NCI-H524 (cell line): ENCODE measurements around the gene SURF1.
A peak's percentile ranks its signal among the peaks of the same experiment; 100 is the strongest.
"Not testable (repeated sequence)": the region's sequence is repeated elsewhere in the genome, so short reads cannot be mapped to it uniquely, and the experiment has no call there.

Source experiments
- DNase-seq, 2 experiments: peaks; one replicate each; lab custom pipeline; 2025; lab: John Stamatoyannopoulos, UW

Gene SURF1

DNA sequence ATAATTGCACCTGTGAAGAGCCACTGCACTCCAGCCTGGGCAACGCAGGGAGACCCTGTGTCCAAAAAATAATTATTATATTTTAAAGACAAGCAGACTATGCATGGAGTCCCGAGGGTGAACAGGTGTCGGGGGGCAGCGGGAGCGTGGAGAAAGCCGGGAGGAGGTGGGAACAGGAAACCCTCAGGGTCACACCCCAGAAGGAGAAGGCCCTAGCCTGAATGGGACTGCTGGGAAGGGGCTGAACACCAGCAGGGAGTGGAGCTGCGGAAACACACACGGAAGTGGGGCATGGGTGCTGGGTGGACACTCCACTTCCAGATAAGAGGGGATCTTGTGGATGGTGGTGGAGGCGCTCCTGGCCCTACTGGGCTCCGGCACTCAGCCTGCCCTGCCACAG lies 33.1 kb downstream of the SURF1 start:
- DNase-seq = no peak

DNA sequence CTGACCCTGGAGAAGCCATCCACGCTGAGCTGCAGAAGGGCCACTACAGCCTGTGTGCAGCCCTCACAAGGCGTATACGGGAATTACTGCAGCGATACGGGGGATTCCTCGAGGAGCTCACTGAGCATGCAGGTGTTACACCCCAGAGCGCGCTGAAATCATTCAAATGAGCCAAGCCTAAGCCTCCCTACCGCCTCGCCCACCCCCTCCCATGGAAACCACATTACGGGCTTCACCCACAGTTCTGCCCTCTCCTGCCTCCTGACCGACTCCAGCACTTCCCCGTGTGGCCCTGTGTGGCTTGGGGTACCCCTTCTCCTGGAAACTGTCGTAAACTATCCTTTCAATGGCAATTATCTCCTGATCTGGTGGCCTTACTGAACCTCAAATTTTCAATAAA lies 33.6 kb downstream of the SURF1 start:
- no peak for DNase-seq

DNA sequence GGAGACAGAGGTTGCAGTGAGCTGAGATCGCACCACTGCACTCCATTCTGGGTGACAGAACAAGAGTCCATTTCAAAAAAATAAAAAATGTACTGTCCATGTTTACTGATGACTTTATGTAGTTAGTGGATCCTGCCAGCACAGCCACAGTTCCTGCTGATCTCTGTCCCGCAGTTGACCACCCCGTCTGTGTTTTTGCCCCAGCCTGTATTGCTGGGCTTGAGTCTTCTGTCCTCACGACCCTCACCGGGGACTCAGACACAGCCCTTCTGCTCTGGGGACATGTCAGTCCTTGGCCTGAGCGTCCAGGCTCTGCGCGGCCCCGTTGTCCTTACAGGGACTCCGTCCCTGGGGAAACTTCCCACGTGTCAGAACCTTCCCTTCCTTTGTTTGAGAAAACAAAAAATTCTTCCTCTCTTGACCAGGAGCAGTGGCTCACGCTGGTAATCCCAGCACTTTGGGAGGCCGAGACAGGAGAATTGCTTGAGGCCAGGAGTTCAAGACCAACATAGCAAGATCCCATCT lies 34.8 kb downstream of the SURF1 start:
- no peak for DNase-seq

DNA sequence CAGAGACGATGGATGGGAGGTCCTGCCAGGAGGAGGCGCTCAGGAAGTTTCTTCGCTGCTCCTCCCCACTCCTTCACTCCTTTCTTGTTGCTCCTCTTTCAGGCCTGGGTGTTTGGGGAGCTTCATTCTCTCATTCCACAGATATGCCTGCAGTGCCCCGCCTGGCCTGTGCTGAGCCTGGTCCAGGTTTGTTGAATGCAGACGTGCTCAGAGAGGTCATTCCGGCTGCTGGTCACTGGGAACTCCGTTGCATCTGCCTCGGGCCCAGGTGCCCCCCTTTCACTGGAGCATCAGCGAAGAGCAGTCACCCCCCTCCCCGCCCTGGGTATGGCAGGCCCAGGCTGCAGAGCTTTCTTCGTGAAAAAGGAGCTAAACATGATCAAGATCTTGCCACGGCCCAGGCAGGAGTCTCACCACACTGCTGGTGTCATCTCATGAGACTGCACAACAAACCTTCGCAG lies 35.8 kb downstream of the SURF1 start:
- no peak for DNase-seq

DNA sequence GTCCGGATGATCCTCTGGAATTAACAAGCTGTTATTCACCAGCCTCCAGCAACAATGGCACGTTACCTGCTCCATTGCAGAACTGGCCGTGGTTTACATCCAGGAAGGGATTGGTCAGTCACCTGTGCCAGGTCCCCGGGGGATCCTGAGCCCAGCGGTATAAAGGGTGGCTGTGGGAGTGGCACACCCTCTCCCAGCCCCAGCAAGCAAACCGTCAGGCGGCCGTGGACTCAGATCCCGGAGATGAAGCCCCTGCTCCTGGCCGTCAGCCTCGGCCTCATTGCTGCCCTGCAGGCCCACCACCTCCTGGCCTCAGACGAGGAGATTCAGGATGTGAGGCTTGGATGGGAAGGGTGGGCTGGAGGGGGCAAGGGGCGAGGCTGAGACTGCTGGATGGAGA lies 38.7 kb downstream of the SURF1 start:
- not testable (repeated sequence) for DNase-seq

DNA sequence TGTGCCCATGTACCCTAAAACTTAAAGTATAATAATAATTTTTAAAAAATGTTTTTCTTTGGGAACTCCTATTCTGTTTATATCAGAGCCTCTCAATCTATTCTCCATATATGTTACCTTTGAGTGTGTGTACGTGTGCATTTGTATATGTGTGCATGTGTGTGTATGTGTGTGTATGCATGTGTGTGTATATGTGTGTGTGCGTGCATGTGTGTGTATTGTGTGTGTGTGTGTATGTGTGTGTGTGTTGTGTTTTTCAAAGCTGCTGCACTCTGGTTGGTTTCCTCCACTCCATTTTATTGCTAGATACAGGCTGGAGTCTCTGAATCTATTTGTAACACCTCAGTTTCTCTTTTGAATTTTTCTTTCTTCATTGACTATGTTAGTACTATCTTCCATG lies 40.3 kb downstream of the SURF1 start:
- DNase-seq = no peak

DNA sequence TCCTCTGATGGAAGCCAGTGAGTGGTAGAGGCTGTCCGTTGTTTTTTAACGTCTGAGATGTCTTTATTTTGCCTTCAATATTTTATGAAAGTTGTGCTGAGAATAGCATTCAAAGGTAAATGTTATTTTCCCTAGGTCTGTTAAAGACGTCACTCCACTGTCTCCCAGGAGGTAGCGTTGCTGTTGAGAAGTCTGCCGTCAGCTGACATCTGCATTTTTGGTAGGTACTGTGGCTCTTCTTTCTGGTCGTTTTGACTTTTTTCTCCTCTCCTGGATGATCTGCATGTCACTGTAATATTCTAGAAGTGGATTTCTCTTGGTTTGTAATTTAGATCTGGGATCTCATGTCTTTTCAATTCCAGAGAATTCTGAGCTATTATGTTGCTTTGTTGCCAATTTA lies 46.7 kb downstream of the SURF1 start:
- no peak for DNase-seq

DNA sequence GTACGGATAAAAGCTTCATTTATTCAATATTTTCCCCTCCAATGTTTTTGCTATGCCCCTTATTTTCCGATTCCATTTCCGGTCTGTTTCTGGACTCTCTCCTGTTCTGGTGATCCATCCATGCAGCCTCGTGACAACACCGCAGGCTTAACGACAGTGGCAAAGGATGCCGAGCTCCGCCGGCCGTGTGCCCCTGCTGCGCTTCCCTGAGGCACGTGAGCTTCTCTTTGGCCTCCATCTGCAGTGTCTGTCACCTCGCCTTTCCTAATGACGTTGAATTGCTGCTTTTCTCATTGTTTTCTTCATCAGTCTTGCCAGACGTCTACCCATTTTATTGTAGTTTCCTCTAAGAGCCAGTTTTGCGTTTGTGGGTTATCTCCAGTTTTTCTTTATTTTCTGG lies 49.0 kb downstream of the SURF1 start:
- no peak for DNase-seq

DNA sequence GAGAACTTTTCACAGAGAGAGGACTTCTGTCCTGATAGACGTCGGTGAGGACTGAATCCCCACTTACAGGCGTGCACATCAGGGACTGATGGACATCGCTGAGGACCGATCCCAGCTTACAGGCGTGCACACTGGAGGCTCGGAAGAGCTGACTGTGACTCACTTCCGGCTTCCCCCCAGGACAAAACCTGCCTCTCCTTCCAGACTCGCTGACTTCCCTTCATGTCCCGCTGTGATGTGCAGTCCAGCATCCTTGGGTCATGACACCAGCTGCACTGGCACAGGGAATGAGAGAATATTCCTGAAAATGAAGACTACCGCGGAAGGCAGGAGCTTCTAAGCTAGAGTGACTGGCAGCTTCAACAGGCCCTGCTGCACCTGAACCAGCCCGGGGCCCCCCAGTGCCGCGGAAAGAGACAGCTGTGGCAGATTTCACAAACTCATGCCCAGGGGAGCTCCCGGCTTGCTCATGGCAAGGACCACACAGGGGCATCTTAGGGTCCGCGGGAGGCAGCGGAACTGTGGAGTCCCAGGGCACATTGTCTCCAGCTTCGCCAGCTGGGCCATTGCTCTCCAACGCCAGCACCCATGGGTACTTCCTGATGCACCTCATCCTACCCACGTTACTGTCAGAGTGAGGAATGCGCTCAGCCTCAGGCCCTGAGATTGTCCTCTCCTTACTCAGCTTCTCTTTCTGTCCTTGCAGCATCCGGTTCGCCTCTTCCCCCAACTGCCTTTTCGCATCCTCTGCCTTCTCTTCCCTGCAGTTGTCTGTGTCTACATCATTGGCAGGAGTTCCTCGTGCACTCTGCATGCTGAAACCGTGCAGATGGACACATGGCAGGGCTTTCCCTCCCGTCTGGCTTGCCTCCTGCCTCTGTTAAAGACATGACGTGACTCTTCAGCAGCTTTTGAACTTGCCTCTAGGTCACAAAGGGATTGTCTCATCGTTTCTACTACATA lies 49.8 kb downstream of the SURF1 start:
- DNase-seq = no peak

DNA sequence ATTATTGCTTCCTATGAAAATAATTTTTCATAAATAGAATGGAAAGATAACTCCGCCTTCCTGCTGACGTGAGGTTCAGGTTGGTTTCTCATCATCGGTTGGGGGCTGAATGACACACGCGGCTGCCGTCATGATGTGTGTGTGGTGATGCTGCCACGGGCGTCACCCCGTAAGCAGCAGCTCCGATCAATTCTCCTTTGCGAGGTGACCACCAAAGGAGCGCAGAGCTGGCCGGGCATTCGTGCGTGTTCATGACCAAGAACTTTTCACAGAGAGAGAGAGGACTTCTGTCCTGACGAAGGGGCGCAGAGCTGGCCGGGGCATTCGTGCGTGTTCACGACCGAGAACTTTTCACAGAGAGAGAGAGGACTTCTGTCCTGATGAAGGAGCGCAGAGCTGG lies 50.6 kb downstream of the SURF1 start:
- DNase-seq = no peak

DNA sequence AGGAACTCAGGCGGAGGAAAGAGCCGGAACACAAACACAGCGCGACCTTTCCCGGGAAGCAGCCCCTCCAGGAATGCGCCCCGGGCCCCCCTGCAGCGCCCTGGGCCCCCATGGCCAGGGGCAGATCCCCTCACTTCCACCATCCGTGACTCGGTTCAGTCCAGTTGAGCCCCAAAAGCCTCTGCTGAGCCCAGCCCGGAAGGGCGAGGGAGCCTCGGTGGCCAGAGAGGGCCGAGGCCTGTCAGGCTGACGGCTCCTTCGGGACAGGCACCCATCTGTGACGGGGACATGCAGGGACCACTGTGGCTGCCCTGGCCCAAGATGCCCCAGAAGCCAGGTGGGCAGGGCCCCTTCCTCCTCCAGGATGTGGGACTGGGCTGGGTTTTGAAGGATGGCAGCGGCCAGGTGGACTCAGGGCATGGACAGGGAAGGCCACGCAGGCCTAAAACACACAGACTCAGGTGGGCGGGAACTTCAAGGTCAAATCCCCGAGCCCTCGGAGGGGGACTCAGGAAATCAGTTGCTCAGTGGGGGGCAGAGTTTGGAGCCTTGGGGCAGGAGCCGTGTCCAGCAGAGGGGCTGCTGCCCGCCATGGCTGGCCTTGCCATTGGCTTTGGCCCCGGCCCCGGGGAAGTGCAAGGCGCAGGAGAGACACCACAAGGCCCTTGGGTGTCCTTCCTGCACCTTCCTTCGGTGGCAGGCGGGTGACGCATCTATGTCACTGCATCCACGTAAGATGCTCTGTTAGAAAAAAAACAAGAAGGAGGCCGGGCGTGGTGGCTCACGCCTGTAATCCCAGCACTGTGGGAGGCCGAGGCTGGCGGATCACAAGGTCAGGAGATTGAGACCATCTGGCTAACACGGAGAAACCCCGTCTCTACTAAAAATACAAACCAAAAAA lies 51.6 kb downstream of the SURF1 start:
- DNase-seq = no peak

DNA sequence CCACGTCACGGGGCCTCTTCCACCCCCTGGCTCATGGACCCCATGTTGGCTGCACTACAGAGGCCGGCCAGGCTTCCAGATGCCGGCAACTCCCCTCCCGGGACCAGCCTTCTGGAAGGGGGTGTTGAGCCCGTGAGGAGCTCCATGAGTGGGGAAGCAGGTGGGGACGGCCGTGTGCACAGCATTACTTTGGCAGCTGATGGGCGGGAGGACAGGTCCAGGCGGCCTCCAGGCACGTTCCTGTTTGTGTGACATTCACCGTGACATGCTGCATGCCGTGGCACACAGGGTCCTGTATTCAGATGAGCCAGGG lies 52.2 kb downstream of the SURF1 start:
- peak in 1 of 2 experiments; percentile 47 for DNase-seq

DNA sequence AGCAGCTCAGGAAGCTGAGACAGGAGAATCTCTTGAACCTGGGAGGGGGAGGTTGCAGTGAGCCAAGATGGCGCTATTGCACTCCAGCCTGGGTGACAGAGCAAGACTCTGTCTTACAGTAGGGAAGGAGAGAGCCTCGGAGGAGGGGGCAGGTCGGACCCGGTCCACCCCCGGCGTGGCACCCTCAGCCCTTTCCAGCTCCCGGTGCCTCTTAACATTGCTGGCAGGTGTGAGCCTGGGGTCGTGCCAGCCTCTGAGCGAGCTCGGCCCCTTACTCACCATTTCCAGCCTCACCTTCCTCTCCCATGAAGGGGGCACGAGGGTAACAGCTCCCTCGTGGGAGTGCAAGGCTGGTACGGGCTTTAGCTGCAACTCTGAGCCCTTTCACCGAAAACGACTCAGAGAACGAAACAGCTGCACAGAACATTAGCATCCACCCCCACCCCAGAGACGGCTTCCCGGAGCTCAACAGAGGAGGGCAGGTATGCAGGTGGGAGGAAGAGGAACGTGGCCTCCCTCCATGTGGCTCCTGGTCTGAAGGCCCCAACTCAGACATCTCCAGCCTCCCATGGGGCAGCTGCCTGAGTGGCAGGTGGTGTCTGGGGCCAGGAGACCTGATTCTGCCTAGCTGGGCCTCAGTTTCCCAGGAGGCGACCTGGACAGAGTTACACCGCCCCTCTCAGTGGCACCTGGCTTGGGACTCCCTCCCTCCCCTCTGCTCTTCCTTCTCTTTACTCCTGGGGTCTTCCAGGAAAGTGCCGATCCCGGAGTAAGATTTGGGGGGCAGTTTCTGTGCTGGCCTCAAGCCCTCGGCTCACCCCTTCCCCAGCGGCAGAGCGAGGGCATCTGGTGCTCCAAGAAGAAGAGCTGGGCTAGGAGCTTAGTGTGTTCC lies 52.8 kb downstream of the SURF1 start:
- no peak for DNase-seq
